ENCODE results near the gene NPC1. TPM values are rescaled to one million over a fixed set of nuclear protein-coding genes. Genes with fewer than 3 reads are reported as not detected.
"Not testable (repeated sequence)": the region's sequence is repeated elsewhere in the genome, so short reads cannot be mapped to it uniquely, and the experiment has no call there.

Gene NPC1
- polyA plus RNA-seq (ENCODE audit: insufficient read length in 10 of 10), result 10 to 100 TPM; 18.6 to 30.5 (median 25.2) TPM
- long read RNA-seq, donor 1, result 0 reads
- long read RNA-seq, donor 2, full-length matches to known transcripts, result 1 of 6 reads
- long read RNA-seq, donor 2, partial matches to known transcripts, result 5 of 6 reads
- long read RNA-seq, donor 2, other reads (novel, unspliced or antisense), result 0 of 6 reads
- long read RNA-seq, donor 3, result 0 reads
- long read RNA-seq, donor 4, result 0 reads
- long read RNA-seq, donor 5, full-length matches to known transcripts, result 1 of 1 reads
- long read RNA-seq, donor 5, partial matches to known transcripts, result 0 of 1 reads
- long read RNA-seq, donor 5, other reads (novel, unspliced or antisense), result 0 of 1 reads
- long read RNA-seq, donor 6, result 0 reads
- long read RNA-seq, donor 7, result 0 reads
- long read RNA-seq, donor 8, result 0 reads
- long read RNA-seq, donor 9, result 0 reads

DNA sequence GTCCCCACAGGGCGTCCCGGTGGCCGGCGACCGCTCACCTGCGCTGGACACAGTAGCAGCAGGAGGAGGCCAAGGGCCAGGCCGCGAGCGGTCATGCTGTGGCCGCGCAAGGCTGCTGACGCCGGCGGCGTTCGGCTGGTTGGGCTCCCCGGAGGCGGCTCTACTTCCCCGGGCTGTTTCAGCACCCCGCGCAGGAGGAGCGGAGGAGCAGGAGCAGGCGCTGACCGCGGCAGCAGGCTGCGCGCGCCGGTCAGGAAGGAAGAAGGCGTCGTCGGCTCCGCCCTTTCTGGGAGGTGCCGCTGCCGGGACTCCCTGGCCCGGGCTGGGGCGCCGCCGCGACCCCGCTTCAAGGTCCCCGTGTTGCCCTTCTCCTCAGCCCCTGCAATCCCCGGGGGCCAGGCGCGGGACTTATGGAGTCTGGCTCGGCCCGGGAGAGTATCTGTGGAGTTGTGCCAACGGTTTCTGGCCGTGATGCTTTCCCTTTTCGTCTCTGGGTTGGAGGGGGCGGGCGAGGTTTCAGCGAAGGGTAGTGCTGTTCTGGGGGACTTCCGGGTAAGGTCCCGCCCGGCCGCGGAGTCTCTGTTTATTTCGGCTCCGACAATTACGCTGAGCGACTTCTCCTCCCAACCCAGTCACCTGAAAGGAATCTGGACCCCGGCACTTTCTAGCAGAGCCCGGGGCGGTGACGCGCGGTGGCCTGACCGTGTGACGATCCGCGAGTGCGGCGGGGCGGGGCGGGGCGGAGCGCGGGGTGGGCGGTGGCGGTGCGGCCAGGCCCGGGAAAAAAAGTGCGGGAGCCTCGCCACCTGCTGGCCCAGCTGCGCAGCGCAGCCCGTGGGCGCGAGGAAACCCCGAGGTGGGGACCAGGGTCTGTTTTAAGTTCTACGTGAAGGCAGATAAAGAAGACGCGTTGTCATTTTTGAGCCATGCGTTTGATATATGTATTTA, at the start of gene NPC1:
Gene NPC1, minus strand, starts transcription at position 258 of the 948 bp plus-strand sequence. Its CDS starts 163 bp downstream, at position 95.
- DNase-seq, result peak; percentile 94 to 98 (median 96)

DNA sequence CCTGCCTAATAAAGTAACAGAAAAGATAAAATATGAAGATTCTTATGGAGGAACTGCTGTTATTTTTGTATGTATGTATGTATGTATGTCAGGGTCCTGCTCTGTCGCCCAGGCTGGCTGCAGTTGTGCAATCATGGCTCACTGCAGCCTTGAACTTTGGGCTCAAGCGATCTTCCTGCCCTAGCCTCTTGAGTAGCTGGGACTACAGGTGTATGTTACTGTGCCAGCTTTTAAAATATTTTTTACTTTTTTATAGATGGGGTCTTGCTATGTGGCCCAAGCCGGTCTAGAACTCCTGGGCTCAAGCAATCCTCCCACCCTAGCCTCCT, 49.7 kb upstream of the NPC1 start:
- no peak for DNase-seq

GRCh38 chr18:23635283-23636070, 49.2 kb upstream of the NPC1 start:
- no peak for DNase-seq

- no peak for DNase-seq
Observed at GRCh38 chr18:23634692-23635091, 48.4 kb upstream of the NPC1 start.

GRCh38 chr18:23632615-23633014, 46.3 kb upstream of the NPC1 start:
- DNase-seq, result no peak

DNA sequence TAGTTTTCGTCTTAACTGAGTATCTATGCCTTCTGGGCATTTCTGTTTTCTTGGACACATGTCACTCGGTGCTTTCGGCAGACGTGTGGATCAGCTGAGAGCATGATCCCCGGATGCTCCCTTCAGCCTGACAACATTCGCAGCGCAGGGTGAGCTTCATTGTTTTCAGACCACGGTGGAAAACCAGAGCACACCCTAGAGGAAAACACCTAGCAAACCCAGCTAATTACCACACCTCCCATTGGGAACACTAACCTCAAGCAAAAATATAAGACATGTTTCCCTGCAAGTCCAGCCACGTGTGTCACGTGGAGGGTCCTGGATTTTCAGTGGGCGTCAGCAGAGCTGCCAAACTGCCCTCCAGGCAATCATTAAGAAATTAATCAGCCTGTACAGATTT, 45.4 kb upstream of the NPC1 start:
- peak in 1 of 3 donors; percentile 30 for DNase-seq

DNA sequence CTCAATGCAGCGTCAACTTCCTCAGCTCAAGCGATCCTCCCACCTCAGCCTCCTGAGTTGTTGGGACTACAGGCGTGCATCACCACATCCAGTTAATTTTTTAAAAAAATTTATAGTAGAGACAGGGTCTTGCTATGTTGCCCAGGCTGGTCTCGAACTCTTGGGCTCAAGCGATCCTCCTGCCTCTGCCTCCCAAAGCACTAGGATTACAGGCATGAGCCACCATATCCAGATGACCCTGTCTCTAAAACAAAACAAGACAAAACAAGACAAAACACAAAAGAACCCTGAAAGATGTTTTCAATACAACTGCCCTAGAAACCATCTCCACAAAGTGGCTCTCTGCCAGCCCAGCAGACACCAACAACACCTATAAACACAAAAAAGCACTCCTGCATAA, 45.0 kb upstream of the NPC1 start:
- no peak for DNase-seq

DNA sequence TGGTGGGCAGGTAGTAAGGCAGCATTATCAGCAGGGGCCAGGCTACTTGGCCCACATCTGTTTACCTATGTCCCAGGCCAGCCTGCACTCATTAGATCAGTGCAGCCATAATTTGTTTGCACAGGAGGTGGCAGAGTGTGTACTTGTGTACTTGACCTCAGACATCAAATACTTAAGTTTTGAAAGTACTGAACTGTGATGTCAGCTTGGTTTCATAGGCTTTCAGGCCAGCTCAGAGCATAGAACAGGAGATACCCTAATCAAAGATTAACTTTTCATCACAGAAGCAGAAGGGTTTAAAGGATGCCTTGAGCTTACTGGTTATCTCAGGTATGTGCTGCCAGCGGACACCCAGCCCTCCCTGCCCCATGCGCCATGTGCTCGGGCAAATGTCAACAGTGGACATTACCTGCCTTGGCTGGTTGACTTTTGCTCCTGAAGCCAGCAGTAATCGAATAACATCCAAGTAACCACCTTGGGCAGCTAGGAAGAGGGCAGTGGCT, 43.2 kb upstream of the NPC1 start:
- no peak for DNase-seq

- DNase-seq, result no peak
Observed at GRCh38 chr18:23627970-23628369, 41.7 kb upstream of the NPC1 start.

DNA sequence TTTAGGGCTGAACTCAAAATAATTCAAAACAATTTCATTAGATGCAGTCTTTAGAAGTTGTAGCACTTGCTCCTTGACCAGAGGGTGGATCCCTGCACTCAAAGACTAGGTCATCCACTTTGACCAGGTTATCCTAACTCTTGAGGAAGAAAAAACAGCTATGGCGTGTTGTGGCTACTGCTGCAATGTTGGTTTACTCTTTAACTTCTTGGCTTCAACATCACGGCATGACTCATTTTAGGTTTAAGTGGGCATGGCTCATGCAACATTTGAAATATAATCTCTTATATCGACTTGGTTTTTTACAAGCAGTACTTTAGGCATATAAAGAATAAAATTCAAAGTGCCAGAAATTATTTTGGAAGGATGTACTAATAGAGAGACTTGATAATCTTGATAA, 41.0 kb upstream of the NPC1 start:
- DNase-seq, result no peak

GRCh38 chr18:23626451-23627279, 40.4 kb upstream of the NPC1 start:
- no peak for DNase-seq

GRCh38 chr18:23623040-23623439, 36.7 kb upstream of the NPC1 start:
- no peak for DNase-seq

DNA sequence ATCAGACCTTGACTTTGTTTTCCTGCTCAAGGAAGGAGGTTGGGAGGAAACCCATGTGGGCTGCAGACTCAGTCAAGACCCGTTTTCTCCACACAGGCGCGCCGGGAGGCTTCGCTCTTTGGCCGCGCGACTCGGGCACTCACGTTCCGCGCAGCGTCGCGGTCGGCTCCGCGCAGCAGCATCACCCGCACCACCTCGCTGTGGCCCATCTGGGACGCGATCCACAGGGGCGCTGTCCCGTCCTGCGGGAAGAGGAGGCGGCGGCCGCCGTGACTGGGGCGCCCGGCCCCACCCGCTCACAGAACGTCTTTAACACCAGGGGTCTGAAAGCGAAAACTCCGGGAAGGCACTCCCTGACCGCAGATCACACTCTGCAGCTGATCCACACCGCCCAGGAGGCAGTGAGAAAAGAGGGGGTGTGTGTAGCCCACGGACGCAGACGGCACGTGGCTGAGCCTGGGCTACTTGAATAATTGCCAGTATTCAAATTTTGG, 33.1 kb upstream of the NPC1 start:
- DNase-seq, result peak in 1 of 3 donors; percentile 34

DNA sequence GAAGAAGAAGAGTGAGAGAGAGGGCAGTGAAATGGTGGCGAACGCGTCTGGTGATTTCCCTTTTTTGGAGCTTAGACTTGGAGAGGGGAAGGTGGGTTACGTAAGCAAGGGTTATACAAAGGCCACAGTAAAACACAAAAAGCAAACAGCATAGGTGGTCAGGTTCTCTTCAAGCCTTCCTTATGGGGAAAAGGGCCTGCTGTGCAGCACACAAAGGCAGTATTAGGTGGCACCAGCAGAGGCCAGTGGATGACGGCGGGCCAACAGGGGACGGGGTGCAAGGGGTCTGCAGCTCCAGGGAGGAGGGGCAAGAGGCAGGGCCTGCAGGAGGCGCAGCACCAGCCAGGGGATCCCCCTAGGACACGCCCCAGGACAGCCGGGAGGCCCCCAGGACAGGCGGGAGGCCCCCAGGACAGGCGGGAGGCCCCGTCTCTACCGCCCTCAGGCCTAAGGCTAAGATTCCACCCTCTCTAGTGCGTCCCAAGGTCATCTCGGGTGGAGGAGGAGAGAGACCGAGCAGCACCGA, 32.6 kb upstream of the NPC1 start:
- DNase-seq, result peak in 2 of 3 donors; percentile 20 to 74

DNA sequence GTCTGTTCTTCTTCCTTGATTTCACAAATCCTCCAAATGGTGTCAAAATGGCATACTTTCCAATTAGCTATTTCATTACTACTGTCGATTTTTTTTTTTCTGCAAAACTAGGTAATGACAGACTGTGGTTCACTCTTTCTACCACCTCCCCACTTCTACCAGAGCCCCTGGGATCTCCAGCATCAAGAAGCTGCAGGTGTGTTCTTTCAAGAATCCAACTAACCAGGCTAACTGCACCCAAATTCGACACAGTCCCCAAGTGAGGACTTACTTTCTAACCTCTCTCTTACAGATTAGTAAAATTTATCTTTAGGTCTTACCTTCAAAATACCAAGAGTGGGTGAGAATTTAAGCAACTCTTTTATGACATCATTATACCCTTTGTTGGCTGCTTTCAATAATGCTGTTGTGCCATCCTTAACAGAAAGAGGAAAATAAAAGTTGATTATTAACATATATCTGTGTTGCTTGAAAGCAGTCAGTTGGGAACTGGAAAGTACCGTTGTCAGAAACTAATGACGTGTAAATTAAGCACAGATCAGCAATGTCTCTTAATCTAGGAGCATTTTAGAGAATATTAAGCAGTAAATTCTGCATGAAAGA, 31.2 kb upstream of the NPC1 start:
- DNase-seq, result no peak

GRCh38 chr18:23616258-23616657, 30.0 kb upstream of the NPC1 start:
- DNase-seq, result no peak

GRCh38 chr18:23614891-23615290, 28.6 kb upstream of the NPC1 start:
- DNase-seq, result no peak

DNA sequence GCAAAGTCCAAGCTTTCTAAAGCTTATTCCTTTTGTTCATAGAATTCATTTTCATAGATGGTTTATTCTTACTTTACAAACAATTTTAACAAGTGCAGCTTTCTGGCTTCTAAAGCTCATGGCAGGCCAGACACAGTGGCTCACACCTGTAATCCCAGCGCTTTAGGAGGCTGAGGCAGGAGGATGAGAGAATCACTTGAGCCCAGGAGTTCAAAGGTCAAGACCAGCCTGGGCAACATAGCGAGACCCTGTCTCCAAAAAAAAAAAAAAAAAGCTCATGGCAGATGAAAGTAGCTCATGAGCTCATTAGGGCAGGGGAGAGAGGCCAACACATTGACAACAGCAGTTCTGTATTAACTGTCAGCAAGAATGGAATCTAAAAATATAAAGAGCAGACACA, 28.1 kb upstream of the NPC1 start:
- DNase-seq, result no peak

GRCh38 chr18:23613091-23613475, 26.8 kb upstream of the NPC1 start:
- not testable (repeated sequence) for DNase-seq

Data from muscle of back (tissue), 13 donors.